ENCODE data around the gene PRIM2. TPM values are rescaled to one million over a fixed set of nuclear protein-coding genes. Genes with fewer than 3 reads are reported as not detected.
A peak's percentile ranks its signal among the peaks of the same experiment; 100 is the strongest.
"Not testable (repeated sequence)": the region's sequence is repeated elsewhere in the genome, so short reads cannot be mapped to it uniquely, and the experiment has no call there.

The PRIM2 gene
- total RNA-seq, 1 experiment from 2014 or later = 9.7 TPM

GRCh38 chr6:57432157-57432556, 114.7 kb downstream of the PRIM2 start:
- H3K27ac Mint-ChIP-seq (ENCODE audit: low read depth, unreplicated experiment) = peak overlapping the region; percentile 78

GRCh38 chr6:57432919-57433684, 115.7 kb downstream of the PRIM2 start:
- Mint-ChIP-seq H3K9me3 (ENCODE audit: unreplicated experiment) (no peaks in the 10 kb centered on the region), H3K27me3 (ENCODE audit: insufficient read depth, unreplicated experiment) (no peaks in the 10 kb centered on the region), H3K27ac (ENCODE audit: low read depth, unreplicated experiment) (peak overlapping the region; percentile 78), H3K36me3 (ENCODE audit: insufficient read depth, unreplicated experiment) (no peaks in the 10 kb centered on the region), H3K4me1 (ENCODE audit: insufficient read depth, unreplicated experiment) (peaks cover 9% of the 10 kb centered on the region), H3K4me3 (ENCODE audit: unreplicated experiment) (no peak overlapping the region)
- no peak for DNase-seq (ENCODE audit: unreplicated experiment)
- no peak for TF ChIP-seq CTCF (IDR thresholded peaks at IDR 0.05; ENCODE audit: unreplicated experiment)
- POLR2A ChIA-PET = no interaction called here
- BruUV-seq (replicated peaks) = no TSS peak
- CTCF ChIA-PET = no interaction called here
- intact Hi-C loops (cut with micrococcal nuclease) = no loop called here

More at GRCh38 chr6:57432157-57432556, 114.7 kb downstream of the PRIM2 start:
- TF ChIP-seq CTCF (IDR thresholded peaks at IDR 0.05; ENCODE audit: unreplicated experiment) = no peak
- Mint-ChIP-seq H3K4me3 (ENCODE audit: unreplicated experiment) (peak overlapping the region; percentile 30), H3K9me3 (ENCODE audit: unreplicated experiment) (no peaks in the 10 kb centered on the region), H3K27me3 (ENCODE audit: insufficient read depth, unreplicated experiment) (no peaks in the 10 kb centered on the region), H3K4me1 (ENCODE audit: insufficient read depth, unreplicated experiment) (peaks cover 9% of the 10 kb centered on the region), H3K36me3 (ENCODE audit: insufficient read depth, unreplicated experiment) (no peaks in the 10 kb centered on the region)
- peak; percentile 45 for DNase-seq (ENCODE audit: unreplicated experiment)
- POLR2A ChIA-PET = no interaction called here
- CTCF ChIA-PET = no interaction called here
- intact Hi-C loops (cut with micrococcal nuclease) = no loop called here
- BruUV-seq (replicated peaks) = no TSS peak

GRCh38 chr6:57433790-57434189, 116.4 kb downstream of the PRIM2 start:
- H3K9me3 Mint-ChIP-seq (ENCODE audit: unreplicated experiment); CTCF ChIA-PET; H3K27me3 Mint-ChIP-seq (ENCODE audit: insufficient read depth, unreplicated experiment); POLR2A ChIA-PET; H3K36me3 Mint-ChIP-seq (ENCODE audit: insufficient read depth, unreplicated experiment); H3K27ac Mint-ChIP-seq (ENCODE audit: low read depth, unreplicated experiment); BruUV-seq (replicated peaks); intact Hi-C loops (cut with micrococcal nuclease); H3K4me1 Mint-ChIP-seq (ENCODE audit: insufficient read depth, unreplicated experiment); DNase-seq (ENCODE audit: unreplicated experiment); H3K4me3 Mint-ChIP-seq (ENCODE audit: unreplicated experiment): not testable (repeated sequence)

GRCh38 chr6:57434944-57435343, 117.5 kb downstream of the PRIM2 start:
- no peaks in the 10 kb centered on the region for H3K27me3 Mint-ChIP-seq (ENCODE audit: insufficient read depth, unreplicated experiment)
- ChIA-PET POLR2A (no interaction called here), CTCF (no interaction called here)
- no peak for TF ChIP-seq CTCF (IDR thresholded peaks at IDR 0.05; ENCODE audit: unreplicated experiment)
- no peak overlapping the region for H3K27ac Mint-ChIP-seq (ENCODE audit: low read depth, unreplicated experiment)
- intact Hi-C loops (cut with micrococcal nuclease) = no loop called here
- H3K4me1 Mint-ChIP-seq (ENCODE audit: insufficient read depth, unreplicated experiment) = peaks cover 9% of the 10 kb centered on the region
- no TSS peak for BruUV-seq (replicated peaks)
- H3K4me3 Mint-ChIP-seq (ENCODE audit: unreplicated experiment) = no peak overlapping the region
- H3K36me3 Mint-ChIP-seq (ENCODE audit: insufficient read depth, unreplicated experiment) = no peaks in the 10 kb centered on the region
- peak; percentile 1 for DNase-seq (ENCODE audit: unreplicated experiment)
- H3K9me3 Mint-ChIP-seq (ENCODE audit: unreplicated experiment) = no peaks in the 10 kb centered on the region
